NCI-H82 (cell line): ENCODE measurements around the gene TRIP6.
"Not testable (repeated sequence)": the region's sequence is repeated elsewhere in the genome, so short reads cannot be mapped to it uniquely, and the experiment has no call there.

ENCODE experiments used
- DNase-seq: peaks from one replicate; lab custom pipeline; 2025; lab: John Stamatoyannopoulos, UW

TRIP6 gene

DNA sequence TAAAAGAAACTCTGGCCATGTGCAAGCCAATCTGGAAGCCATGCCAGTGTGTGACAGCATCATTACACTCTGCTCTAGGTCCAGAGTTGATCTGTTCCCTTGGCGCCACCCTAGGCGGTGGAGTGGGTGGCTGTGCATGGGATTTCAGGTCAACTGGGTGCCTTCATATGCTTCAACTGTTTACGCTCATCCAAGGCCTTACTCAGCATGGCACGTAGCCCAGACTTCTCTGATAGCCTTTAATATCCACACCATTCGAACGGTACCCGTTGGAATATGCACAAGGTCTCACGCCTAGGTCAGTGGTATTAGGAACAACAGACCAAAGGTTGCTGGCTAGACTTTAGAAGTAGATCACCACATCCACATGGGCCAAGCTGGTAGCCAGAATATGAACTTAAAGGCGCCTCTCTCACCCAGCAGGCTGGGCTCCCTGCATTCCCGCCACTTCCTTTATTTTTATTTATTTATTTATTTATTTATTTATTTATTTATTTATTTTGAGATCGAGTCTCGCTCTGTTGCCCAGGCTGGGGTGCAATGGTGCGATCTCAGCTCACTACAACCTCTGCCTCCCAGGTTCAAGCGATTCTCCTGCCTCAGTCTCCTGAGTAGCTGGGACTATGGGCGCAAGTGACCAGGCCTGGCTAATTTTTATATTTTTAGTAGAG is 47.2 kb downstream of the TRIP6 start:
- DNase-seq, result no peak

DNA sequence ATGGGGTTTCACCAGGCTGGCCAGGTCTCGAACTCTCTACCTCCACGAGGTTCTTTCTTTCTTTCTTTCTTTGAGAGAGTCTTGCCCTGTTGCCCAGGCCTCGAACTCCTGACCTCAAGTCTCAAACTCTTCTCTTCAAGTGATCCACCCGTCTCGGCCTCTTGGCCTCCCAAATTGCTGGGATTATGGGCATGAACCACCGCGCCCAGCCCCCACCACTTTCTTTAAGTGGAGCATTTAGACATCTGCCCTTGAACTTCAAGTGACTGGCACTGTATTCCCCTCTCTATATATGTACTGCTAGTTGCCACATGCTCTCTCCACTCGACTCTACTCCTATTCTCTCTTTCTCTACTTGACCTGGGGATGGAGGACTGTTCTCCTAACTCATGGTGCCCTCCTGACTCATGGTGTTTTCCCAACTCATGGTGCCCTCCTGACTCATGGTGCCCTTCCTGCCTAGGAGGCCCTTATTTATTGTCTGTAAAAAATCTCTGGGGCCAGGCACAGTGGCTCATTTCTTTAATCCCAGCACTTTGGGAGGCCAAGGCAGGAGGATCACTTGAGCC is 47.8 kb downstream of the TRIP6 start:
- no peak for DNase-seq

DNA sequence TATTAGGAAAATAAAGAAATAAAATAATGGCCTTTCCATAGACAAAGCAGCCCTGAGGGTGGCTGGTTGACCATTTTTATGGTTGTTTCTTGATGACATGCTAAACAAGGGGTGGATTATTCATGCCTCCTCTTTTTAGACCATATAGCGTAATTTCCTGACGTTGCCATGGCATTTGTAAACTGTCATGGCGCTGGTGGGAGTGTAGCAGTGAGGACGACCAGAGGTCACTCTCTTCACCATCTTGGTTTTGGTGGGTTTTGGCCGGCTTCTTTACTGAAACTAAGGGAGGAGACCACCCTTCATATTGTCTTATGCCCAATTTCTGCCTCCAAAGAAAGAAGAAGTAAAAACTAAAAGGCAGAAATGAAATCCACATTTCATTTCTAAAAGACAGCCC is 52.1 kb downstream of the TRIP6 start:
- DNase-seq, result not testable (repeated sequence)

DNA sequence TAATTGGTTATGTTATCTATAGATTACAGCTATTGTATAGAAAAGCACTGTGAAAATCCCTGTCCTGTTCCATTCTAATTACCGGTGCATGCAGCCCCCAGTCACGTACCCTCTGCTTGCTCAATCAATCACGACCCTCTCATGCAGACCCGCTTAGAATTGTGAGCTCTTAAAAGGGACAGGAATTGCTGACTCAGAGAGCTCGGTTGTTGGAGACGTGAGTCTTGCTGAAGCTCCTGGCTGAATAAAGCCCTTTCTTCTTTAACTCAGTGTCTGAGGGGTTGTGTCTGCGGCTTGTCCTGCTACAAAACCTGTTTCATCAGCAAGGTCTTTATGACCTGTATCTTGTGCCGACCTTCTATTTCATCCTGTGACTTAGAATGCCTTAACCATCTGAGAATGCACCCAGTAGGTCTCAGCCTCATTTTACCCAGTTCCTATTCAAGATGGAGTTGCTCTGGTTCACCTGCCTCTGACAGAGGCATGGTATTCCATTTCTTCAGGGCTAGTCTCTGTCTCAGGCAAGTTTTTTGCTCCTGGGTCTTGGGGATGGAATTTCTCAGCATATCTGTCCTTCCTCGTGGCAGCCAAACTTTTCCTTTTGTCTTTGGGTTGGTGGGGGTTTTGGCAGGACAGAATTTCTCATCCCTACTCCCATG is 52.7 kb downstream of the TRIP6 start:
- not testable (repeated sequence) for DNase-seq

DNA sequence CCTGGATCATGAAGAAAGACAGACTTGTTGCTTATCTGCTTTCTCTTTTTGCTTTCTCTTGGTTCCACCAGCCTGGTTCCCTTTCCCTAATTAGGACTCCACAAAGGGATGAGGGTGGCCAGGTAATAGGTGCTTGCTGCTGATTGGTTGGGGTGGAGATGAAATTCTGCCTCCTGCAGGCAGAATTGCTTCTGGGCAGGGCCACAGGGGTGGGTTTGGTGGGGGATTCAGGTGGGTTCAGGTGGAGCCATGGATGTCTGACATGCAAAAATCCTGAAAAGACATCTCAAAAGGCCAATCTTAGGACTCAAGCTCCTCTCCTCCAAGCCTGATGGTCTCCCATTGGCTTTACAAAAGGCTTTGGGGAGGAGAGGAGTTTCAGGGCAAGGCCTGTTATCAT is 53.9 kb downstream of the TRIP6 start:
- DNase-seq, result no peak
